ENCODE results near the gene OR51V1. TPM values are rescaled to one million over a fixed set of nuclear protein-coding genes. Genes with fewer than 3 reads are reported as not detected.

The OR51V1 gene
- total RNA-seq, 2 experiments from 2014 or later, result not detected

DNA sequence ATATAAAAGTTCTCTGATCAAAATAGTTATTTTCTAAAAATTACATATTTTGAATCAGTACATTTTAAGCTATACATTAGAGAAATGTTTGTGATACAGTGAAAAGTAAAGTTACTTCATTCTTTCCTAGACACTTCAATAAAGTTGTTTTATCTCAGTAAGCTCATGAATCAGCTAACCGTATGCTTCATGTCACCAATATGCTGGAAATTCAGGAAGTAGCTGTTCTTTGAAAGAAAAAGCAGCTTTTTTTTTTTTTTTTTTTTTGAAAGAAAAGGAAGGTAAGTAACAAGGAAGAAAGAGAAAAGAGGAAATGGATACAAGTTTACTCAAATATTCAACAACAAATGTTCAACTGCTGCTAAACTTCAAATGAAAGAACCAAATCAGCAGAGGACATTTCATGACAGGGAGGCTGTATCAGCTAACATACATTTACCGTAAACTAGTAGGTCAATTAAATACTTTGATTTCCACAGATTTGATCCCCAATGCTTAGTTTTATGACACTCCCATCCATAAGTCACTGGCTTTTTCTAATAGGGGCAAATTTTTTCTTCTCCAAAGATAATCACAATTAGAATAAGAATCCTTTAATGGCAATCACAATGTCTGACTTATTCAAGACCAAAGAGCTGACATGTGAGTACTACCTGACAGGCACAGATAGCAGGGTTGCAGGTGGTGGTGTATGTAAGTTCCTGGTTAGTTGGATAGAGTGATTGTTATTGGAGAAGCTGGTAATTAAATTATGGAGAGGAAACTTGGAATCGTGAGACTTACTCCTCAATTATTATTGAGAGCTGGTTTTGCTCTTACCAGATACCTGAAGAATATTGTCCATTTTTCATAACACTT lies 46.7 kb downstream of the OR51V1 start:
- DNase-seq, result no peak
- TF ChIP-seq, protein P1, sequence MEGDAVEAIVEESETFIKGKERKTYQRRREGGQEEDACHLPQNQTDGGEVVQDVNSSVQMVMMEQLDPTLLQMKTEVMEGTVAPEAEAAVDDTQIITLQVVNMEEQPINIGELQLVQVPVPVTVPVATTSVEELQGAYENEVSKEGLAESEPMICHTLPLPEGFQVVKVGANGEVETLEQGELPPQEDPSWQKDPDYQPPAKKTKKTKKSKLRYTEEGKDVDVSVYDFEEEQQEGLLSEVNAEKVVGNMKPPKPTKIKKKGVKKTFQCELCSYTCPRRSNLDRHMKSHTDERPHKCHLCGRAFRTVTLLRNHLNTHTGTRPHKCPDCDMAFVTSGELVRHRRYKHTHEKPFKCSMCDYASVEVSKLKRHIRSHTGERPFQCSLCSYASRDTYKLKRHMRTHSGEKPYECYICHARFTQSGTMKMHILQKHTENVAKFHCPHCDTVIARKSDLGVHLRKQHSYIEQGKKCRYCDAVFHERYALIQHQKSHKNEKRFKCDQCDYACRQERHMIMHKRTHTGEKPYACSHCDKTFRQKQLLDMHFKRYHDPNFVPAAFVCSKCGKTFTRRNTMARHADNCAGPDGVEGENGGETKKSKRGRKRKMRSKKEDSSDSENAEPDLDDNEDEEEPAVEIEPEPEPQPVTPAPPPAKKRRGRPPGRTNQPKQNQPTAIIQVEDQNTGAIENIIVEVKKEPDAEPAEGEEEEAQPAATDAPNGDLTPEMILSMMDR (IDR thresholded peaks at IDR 0.05), result no peak
- H3K4me1 Mint-ChIP-seq (ENCODE audit: low read depth), result no peaks in the 10 kb centered on the region
- H3K27me3 Mint-ChIP-seq, result peaks cover 5% of the 10 kb centered on the region
- H3K36me3 Mint-ChIP-seq (ENCODE audit: low read depth), result no peaks in the 10 kb centered on the region
- no peak overlapping the region for H3K4me3 Mint-ChIP-seq
- no peak overlapping the region for H3K27ac Mint-ChIP-seq
- no peaks in the 10 kb centered on the region for H3K27me3 ChIP-seq (ENCODE audit: control insufficient read depth in 1 of 2, insufficient read depth in 2 of 2, low read length in 2 of 2)
- H3K4me1 ChIP-seq (ENCODE audit: insufficient read depth, low read length), result no peaks in the 10 kb centered on the region
- intact Hi-C loops (cut with DNase I, micrococcal nuclease), result no loop called here
- no peaks in the 10 kb centered on the region for H3K36me3 ChIP-seq (ENCODE audit: insufficient read depth, low read length)
- ATAC-seq (ENCODE audit: poor library complexity), result no peak
- CTCF ChIA-PET, result no interaction called here
- POLR2A ChIA-PET, result no interaction called here
- H3K27ac ChIP-seq (ENCODE audit: low read depth in 1 of 2, low read length in 2 of 2), result no peak overlapping the region
- no peaks in the 10 kb centered on the region for H3K9me3 ChIP-seq (ENCODE audit: control insufficient read depth in 1 of 2, insufficient read depth in 1 of 2, low read length in 2 of 2)
- H3K4me3 ChIP-seq (ENCODE audit: low read length), result no peak overlapping the region
- H3K9me3 Mint-ChIP-seq, result no peaks in the 10 kb centered on the region

DNA sequence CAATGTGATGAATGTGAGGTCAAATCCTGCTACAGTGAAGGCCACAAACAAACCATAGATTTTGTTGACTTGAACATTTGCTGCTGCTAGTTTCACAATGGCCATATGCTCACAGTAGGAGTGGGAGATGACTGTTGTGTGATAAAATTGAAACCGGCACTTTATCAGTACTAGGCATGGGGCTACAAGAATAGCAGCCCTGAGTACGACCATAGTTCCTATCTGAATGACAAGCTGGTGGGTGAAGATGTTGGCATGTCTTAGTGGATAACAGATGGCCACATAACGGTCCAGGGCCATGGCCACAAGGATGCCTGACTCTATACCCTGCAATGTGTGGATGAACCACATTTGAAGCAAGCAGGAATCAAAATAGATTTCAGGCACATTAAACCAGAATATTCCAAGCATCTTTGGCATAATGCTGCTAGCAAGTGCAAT lies 48.7 kb downstream of the OR51V1 start:
- Histone ChIP-seq H3K4me3 (ENCODE audit: low read length) (no peak overlapping the region), H3K27ac (ENCODE audit: low read depth in 1 of 2, low read length in 2 of 2) (no peak overlapping the region), H3K4me1 (ENCODE audit: insufficient read depth, low read length) (no peaks in the 10 kb centered on the region), H3K36me3 (ENCODE audit: insufficient read depth, low read length) (no peaks in the 10 kb centered on the region), H3K27me3 (ENCODE audit: control insufficient read depth in 1 of 2, insufficient read depth in 2 of 2, low read length in 2 of 2) (no peaks in the 10 kb centered on the region), H3K9me3 (ENCODE audit: control insufficient read depth in 1 of 2, insufficient read depth in 1 of 2, low read length in 2 of 2) (no peaks in the 10 kb centered on the region)
- Mint-ChIP-seq H3K27me3 (peaks cover 8% of the 10 kb centered on the region), H3K4me3 (no peak overlapping the region), H3K4me1 (ENCODE audit: low read depth) (no peaks in the 10 kb centered on the region), H3K36me3 (ENCODE audit: low read depth) (no peaks in the 10 kb centered on the region), H3K9me3 (no peaks in the 10 kb centered on the region), H3K27ac (no peak overlapping the region)
- DNase-seq, result no peak
- no peak for ATAC-seq (ENCODE audit: poor library complexity)
- TF ChIP-seq, protein P1 (IDR thresholded peaks at IDR 0.05), result no peak
- intact Hi-C loops (cut with DNase I, micrococcal nuclease), result no loop called here
- ChIA-PET CTCF (no interaction called here), POLR2A (no interaction called here)

Other genes with a start within 250 kb of the OR51V1 start
- not detected for gene OR51A2, start 245.0 kb downstream of the OR51V1 start, total RNA-seq
- not detected for gene OR51L1, start 205.8 kb downstream of the OR51V1 start, total RNA-seq
- not detected for gene OR52J3, start 154.2 kb downstream of the OR51V1 start, total RNA-seq
- gene OR52E2, start 141.1 kb downstream of the OR51V1 start, total RNA-seq, result not detected
- gene OR52E1, start 131.1 kb downstream of the OR51V1 start, total RNA-seq, result not detected
- gene OR52A5, start 62.3 kb downstream of the OR51V1 start, total RNA-seq, result not detected
- gene OR52A1, start 45.9 kb downstream of the OR51V1 start, total RNA-seq, result not detected
- gene HBB, start 26.4 kb upstream of the OR51V1 start, total RNA-seq, result under 1 TPM in 1 of 2 experiments, not detected in 1; 0.45 TPM
- not detected for gene HBD, start 33.8 kb upstream of the OR51V1 start, total RNA-seq
- gene HBG1, start 49.2 kb upstream of the OR51V1 start, total RNA-seq, result not detected
- gene HBG2, start 54.1 kb upstream of the OR51V1 start, total RNA-seq, result not detected
- gene HBE1, start 69.3 kb upstream of the OR51V1 start, total RNA-seq, result not detected
- gene OR51B4, start 101.3 kb upstream of the OR51V1 start, total RNA-seq, result not detected
- not detected for gene OR51B2, start 123.6 kb upstream of the OR51V1 start, total RNA-seq
- under 1 TPM in 1 of 2 experiments, not detected in 1; 0.30 TPM for gene OR51B5, start 142.8 kb upstream of the OR51V1 start, total RNA-seq
- gene OR51B6, start 150.8 kb upstream of the OR51V1 start, total RNA-seq, result not detected
- gene OR51M1, start 183.1 kb upstream of the OR51V1 start, total RNA-seq, result not detected
- gene OR51Q1, start 221.4 kb upstream of the OR51V1 start, total RNA-seq, result not detected
- not detected for gene OR51I1, start 240.8 kb upstream of the OR51V1 start, total RNA-seq
- gene OR51I2, start 248.6 kb upstream of the OR51V1 start, total RNA-seq, result not detected

Measured in CD4-positive, alpha-beta T cell (primary cell).